ENCODE data around the gene NT5C3B. TPM values are rescaled to one million over a fixed set of nuclear protein-coding genes. Genes with fewer than 3 reads are reported as not detected.
A peak's percentile ranks its signal among the peaks of the same experiment; 100 is the strongest.

The NT5C3B gene
- polyA plus RNA-seq, 1 experiment: 88.3 TPM

DNA sequence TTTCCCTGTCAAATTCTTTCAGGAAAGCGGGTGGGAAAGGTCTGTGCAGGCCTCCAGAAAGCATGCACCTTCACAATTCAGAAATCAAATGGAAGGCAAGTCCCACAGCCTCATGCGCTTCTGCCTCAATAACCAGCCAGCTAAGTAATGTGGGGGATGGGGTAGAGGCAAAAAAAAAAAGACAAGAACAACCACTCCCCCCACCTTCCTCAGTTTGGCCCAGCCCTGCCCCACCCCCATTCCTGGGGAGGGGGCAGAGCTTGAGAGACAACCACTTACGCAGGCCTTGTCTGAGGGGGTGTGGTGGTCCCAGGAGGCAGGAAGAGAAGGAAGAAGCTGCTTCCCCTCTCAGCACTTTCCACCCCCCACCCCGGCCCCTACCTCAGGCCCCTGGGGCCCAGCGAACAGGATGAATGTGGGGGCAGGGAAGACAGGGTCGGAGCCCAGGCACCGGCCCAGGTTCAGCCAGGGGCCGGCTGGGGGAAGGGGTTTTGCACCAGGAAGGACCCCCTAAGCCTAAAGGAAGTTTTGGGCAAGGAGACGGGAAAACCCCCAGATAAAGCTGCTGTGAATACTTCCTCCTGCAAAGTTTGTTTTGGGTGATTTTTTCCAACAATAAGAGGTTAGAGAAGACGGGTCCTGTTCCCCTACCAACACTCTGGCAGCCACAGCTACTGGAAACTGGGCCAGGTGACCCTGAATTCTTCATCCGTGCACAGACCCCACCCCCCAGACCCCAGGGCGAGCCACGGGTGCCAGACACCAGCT, 50.8 kb downstream of the NT5C3B start:
- Histone ChIP-seq H3K27me3 (ENCODE audit: control insufficient read depth, insufficient read depth, low read length) (no peaks in the 10 kb centered on the region; the same call in 1 of the 2 replicates), H3K36me3 (ENCODE audit: control insufficient read depth, insufficient read depth, low read length) (no peaks in the 10 kb centered on the region), H3K4me3 (ENCODE audit: low read depth, low read length) (peak overlapping the region; percentile 73)
- ChIA-PET POLR2A (interaction anchor here (0.6 to 1.0 kb wide), 2 partner anchors 14 to 96 kb away, joined by 3 to 5 read pairs; no protein-coding TSS in a partner anchor), CTCF (interaction anchor here (0.5 to 6.6 kb wide), 12 partner anchors 8 to 179 kb away, joined by 3 to 67 read pairs (median 4); partner anchors contain the start of gene P3H4)
- TF ChIP-seq, protein P1, sequence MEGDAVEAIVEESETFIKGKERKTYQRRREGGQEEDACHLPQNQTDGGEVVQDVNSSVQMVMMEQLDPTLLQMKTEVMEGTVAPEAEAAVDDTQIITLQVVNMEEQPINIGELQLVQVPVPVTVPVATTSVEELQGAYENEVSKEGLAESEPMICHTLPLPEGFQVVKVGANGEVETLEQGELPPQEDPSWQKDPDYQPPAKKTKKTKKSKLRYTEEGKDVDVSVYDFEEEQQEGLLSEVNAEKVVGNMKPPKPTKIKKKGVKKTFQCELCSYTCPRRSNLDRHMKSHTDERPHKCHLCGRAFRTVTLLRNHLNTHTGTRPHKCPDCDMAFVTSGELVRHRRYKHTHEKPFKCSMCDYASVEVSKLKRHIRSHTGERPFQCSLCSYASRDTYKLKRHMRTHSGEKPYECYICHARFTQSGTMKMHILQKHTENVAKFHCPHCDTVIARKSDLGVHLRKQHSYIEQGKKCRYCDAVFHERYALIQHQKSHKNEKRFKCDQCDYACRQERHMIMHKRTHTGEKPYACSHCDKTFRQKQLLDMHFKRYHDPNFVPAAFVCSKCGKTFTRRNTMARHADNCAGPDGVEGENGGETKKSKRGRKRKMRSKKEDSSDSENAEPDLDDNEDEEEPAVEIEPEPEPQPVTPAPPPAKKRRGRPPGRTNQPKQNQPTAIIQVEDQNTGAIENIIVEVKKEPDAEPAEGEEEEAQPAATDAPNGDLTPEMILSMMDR (IDR thresholded peaks at IDR 0.05; ENCODE audit: insufficient read depth, low read depth, low read length): no peak
- DNase-seq (ENCODE audit: low read depth): no peak

DNA sequence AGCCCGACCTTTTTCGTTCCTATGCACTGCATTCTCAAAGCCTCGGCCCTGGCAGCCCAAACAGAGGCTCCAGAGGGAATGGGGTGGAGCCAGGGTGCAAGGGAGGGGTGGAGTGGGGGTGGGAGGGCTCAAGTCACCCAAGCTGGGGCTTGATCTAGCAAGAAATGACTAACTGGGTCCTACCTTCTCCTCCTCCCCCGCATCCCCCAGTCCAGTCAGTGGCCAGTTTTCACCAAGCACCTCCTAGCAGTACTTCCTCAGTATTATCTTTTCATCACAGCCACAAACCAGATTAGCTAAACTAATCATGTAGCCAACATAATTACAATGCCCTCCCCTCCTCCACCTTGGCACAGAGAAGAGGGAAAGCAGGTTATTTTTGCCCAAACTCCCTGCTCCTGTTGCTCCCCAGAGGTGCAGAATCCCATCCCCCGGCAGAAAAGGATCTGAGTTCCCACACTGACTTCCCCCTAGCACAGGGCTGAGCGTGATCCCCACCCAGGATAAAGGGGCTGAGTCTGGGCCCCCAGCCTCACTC, 51.8 kb downstream of the NT5C3B start:
- Histone ChIP-seq H3K4me3 (ENCODE audit: low read depth, low read length) (no peak overlapping the region), H3K27me3 (ENCODE audit: control insufficient read depth, insufficient read depth, low read length) (no peaks in the 10 kb centered on the region; the same call in 1 of the 2 replicates), H3K36me3 (ENCODE audit: control insufficient read depth, insufficient read depth, low read length) (no peaks in the 10 kb centered on the region)
- TF ChIP-seq, protein P1 (IDR thresholded peaks at IDR 0.05; ENCODE audit: insufficient read depth, low read depth, low read length): no peak
- DNase-seq (ENCODE audit: low read depth): no peak
- ChIA-PET POLR2A (no interaction called here), CTCF (interaction anchor here (0.7 kb wide), 1 partner anchor 17 kb away, joined by 3 read pairs; no protein-coding TSS in a partner anchor)

DNA sequence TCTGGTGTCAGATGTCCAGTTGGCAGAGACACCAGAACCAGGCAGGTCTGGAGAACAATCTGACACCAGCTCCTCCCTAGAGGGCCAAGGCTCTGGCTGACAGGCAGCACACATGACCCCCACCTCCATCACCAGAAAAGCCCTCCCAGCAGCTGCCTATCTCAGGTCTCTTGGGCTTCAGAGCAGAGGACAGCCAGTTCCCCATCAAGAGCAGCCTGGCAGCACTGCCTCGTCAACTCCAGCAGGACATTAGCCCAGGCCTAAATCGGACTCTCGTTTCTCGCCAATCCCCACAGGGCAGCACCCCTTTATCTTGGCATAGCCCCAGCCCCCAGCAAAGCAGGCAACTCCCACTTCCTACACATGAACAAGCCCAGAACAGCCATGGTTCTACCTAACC, 53.9 kb downstream of the NT5C3B start:
- Histone ChIP-seq H3K36me3 (ENCODE audit: control insufficient read depth, insufficient read depth, low read length) (no peaks in the 10 kb centered on the region), H3K27me3 (ENCODE audit: control insufficient read depth, insufficient read depth, low read length) (no peaks in the 10 kb centered on the region), H3K4me3 (ENCODE audit: low read depth, low read length) (no peak overlapping the region)
- ChIA-PET POLR2A (no interaction called here), CTCF (no interaction called here)
- DNase-seq (ENCODE audit: low read depth): no peak
- TF ChIP-seq, protein P1 (IDR thresholded peaks at IDR 0.05; ENCODE audit: insufficient read depth, low read depth, low read length): no peak

DNA sequence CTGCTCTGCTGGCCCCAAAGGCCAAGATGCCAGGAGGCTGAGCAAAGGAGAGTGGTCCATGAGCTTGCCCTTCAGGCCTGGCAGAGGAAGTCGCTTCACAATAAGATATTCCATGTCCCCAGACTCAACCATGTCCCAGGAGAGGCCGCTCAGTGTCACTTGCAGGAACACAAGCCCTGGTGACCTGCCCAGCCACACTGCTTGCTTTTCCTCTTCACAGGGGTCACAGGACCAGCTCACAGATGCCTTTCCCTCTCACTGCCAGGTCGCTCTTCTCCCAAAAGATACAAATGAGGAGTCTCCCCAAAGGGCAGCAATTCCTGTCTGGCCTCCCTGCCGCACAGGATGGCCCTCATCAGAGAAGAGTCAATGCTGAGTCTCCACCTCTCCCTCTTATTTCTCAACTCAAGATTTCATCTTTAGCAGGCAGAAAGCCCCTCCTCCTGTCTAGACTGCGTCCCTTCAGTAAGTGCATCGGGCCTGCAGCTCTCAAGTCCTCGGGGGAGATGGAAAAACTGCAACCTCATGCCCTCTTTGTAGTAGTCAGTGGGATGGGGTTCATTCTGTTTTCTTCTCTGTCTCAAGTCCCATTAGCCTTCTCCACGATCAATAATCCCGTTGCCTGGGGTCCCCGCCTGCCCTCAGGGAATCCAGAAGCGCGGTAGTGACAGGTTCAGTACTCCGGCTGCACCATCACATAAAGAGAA, 54.5 kb downstream of the NT5C3B start:
- no peaks in the 10 kb centered on the region for H3K36me3 ChIP-seq (ENCODE audit: control insufficient read depth, insufficient read depth, low read length)
- POLR2A ChIA-PET: interaction anchor here (0.7 kb wide), 1 partner anchor 241 kb away, joined by 3 read pairs; no protein-coding TSS in a partner anchor
- no peak overlapping the region for H3K4me3 ChIP-seq (ENCODE audit: low read depth, low read length)
- DNase-seq (ENCODE audit: low read depth): no peak
- H3K27me3 ChIP-seq (ENCODE audit: control insufficient read depth, insufficient read depth, low read length): no peaks in the 10 kb centered on the region
- CTCF ChIA-PET: no interaction called here
- TF ChIP-seq, protein P1 (IDR thresholded peaks at IDR 0.05; ENCODE audit: insufficient read depth, low read depth, low read length): no peak

DNA sequence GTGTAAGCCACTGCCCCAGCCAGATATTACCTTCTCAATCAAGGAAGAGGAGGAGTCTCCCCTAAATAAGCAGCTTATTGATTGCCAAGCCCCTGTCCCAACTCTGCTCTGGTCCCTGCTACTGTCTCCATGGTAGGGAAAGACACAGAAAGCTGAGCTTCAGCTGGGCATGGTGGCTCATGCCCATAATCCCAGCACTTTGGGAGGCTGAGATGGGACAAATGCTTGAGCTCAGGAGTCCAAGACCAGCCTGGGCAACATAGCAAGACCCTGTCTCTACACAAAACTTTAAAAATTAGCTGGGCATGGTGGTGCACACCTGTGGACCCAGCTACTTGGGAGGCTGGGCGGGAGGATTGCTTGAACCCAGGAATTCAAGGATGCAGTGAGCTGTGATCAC, 56.1 kb downstream of the NT5C3B start:
- ChIA-PET CTCF (no interaction called here), POLR2A (no interaction called here)
- no peak for DNase-seq (ENCODE audit: low read depth)
- Histone ChIP-seq H3K36me3 (ENCODE audit: control insufficient read depth, insufficient read depth, low read length) (peaks cover 1% of the 10 kb centered on the region; the same call in 1 of the 2 replicates), H3K27me3 (ENCODE audit: control insufficient read depth, insufficient read depth, low read length) (no peaks in the 10 kb centered on the region), H3K4me3 (ENCODE audit: low read depth, low read length) (no peak overlapping the region)
- TF ChIP-seq, protein P1 (IDR thresholded peaks at IDR 0.05; ENCODE audit: insufficient read depth, low read depth, low read length): no peak
